Adrenal gland (tissue), 19 donors: ENCODE measurements around the gene WDFY4. TPM values are rescaled to one million over a fixed set of nuclear protein-coding genes. Genes with fewer than 3 reads are reported as not detected.

Source experiments
- DNase-seq, 7 donors: peaks; one replicate each; pipeline ENCODE4 v3.0.0-alpha.2; 2019 to 2020
- H3K27ac ChIP-seq, 5 donors: fragments of 200-600 bp; sonication (generic) in 4 of 5; 1 replicate in 3 of 5; 2 replicates in 2 of 5; pipeline versions ENCODE4 v1.5.1 to v1.8.0; 2016 to 2020; ENCODE audit warnings: mild to moderate bottlenecking in 1 of 5
- H3K27me3 ChIP-seq: fragments of 200-600 bp; 2 replicates; pipeline ENCODE4 v1.8.0; 2021
- H3K36me3 ChIP-seq, 2 donors: fragments of 200-600 bp; replicated peaks in 1 of 2; 1 replicate in 1 of 2; 2 replicates in 1 of 2; pipeline versions ENCODE4 v1.5.1 to v1.8.0; 2018 to 2022
- H3K4me1 ChIP-seq, 2 donors: fragments of 200-600 bp; replicated peaks in 1 of 2; 1 replicate in 1 of 2; 2 replicates in 1 of 2; pipeline versions ENCODE4 v1.5.1 to v1.8.0; 2018 to 2021
- H3K4me3 ChIP-seq, 4 donors: fragments of 200-600 bp; sonication (generic) in 3 of 4; one replicate each; pipeline ENCODE4 v1.5.1; 2016 to 2018
- H3K9me3 ChIP-seq, 3 donors: fragments of 200-600 bp; sonication (generic) in 1 of 3; replicated peaks in 1 of 3; 1 replicate in 2 of 3; 2 replicates in 1 of 3; pipeline versions ENCODE4 v1.5.1 to v1.8.0; 2016 to 2021
- POLR2A ChIP-seq, 2 donors: fragments of 450-650 bp; IDR thresholded peaks; one replicate each; pipeline ENCODE4 v1.6.1; 2017; ENCODE audit warnings: antibody characterized with exemption in 2 of 2, mild to moderate bottlenecking in 2 of 2, moderate library complexity in 1 of 2
- WGBS, 4 donors: extraction: QIAGEN DNeasy Blood & Tissue Kit in 2 of 4; methylation state at CpG; one replicate each; pipeline versions ENCODE4 v1.1.5 to v1.1.7; 2013 to 2017; 5-methylcytosine and 5-hydroxymethylcytosine counted together
- intact Hi-C, 2 donors: fragments of 100-400 bp; cut with DNase I; formaldehyde crosslinking; loops; one replicate each; pipeline versions ENCODE4 v1.14.1 to v1.15.0; 2022 to 2023
- long read RNA-seq, 10 donors: library from polyadenylated mRNA in 3 of 10; unstranded in 2 of 10; stranded (forward) in 1 of 10; transcript quantifications; one replicate each; pipeline ENCODE4 v2.0.0 and lab custom pipeline, GENCODE V29; 2021 to 2026
- polyA plus RNA-seq, 3 donors: library from polyadenylated mRNA; stranded (reverse); fragments of 200-250 nt in 2 of 3; fragments of 350-450 nt in 1 of 3; fragmentation: Illumina TruSeq in 1 of 3; extraction: RNeasy Lipid Tissue Mini Kit (QIAGEN cat#74804) in 1 of 3; gene quantifications; one replicate each; pipeline ENCODE4 v1.2.3, GENCODE V29; 2013 to 2014
- total RNA-seq, 9 donors: library from RNA; depleted of rRNA in 4 of 9; stranded (reverse); fragments of >200 nt in 4 of 9; fragments of 120-200 nt in 1 of 9; fragmentation: NEBNext Ultra II Directional in 1 of 9; extraction: Animal tissue kit (Norgen Biotek cat#: 25700) in 1 of 9; gene quantifications; one replicate each; pipeline versions ENCODE4 v1.1.0 to v1.2.4, GENCODE V29; 2013 to 2023
- TF ChIP-seq, protein P1 (sequence below), 6 experiments: fragments of 450-650 bp in 4 of 6; fragments of 200-600 bp in 2 of 6; sonication (generic) in 1 of 6; IDR thresholded peaks; 1 replicate in 5 of 6; 2 replicates in 1 of 6; pipeline versions ENCODE4 v1.5.1 to v1.8.0; 2016 to 2021; ENCODE audit warnings: antibody characterized with exemption in 6 of 6, mild to moderate bottlenecking in 2 of 6, moderate library complexity in 1 of 6
- donor health status: healthy with polysubstance abuse.
- donor health status: Bipolar disorder and iron deficiency.
- donor health status: DM: yes; HTN: yes; CAD: no.
- donor health status: DM: no; HTN: no; CAD: no.
- donor health status: DM: no; HTN: no; CAD: no.
- donor health status: DM: yes; HTN: yes; CAD: no.

WDFY4 gene
- total RNA-seq (1 to 10 TPM in 8 of 9 donors, under 1 TPM in 1; 0.61 to 9.9 (median 7.0) TPM), polyA plus RNA-seq (1 to 10 TPM in 2 of 3 donors, under 1 TPM in 1; 0.92 to 4.1 (median 2.1) TPM)
- long read RNA-seq, donor 1 = 0 reads
- long read RNA-seq, donor 2 = 0 reads
- long read RNA-seq, donor 3 = 0 reads
- long read RNA-seq, donor 4, partial matches to known transcripts = 1 of 1 reads
- long read RNA-seq, donor 4, other reads (novel, unspliced or antisense) = 0 of 1 reads
- long read RNA-seq, donor 5 = 0 reads
- long read RNA-seq, donor 6, partial matches to known transcripts = 0 of 2 reads
- long read RNA-seq, donor 6, other reads (novel, unspliced or antisense) = 2 of 2 reads
- long read RNA-seq, donor 7 = 0 reads
- long read RNA-seq, donor 8 = 0 reads
- long read RNA-seq, donor 9 = 0 reads
- long read RNA-seq, donor 10 = 0 reads

DNA sequence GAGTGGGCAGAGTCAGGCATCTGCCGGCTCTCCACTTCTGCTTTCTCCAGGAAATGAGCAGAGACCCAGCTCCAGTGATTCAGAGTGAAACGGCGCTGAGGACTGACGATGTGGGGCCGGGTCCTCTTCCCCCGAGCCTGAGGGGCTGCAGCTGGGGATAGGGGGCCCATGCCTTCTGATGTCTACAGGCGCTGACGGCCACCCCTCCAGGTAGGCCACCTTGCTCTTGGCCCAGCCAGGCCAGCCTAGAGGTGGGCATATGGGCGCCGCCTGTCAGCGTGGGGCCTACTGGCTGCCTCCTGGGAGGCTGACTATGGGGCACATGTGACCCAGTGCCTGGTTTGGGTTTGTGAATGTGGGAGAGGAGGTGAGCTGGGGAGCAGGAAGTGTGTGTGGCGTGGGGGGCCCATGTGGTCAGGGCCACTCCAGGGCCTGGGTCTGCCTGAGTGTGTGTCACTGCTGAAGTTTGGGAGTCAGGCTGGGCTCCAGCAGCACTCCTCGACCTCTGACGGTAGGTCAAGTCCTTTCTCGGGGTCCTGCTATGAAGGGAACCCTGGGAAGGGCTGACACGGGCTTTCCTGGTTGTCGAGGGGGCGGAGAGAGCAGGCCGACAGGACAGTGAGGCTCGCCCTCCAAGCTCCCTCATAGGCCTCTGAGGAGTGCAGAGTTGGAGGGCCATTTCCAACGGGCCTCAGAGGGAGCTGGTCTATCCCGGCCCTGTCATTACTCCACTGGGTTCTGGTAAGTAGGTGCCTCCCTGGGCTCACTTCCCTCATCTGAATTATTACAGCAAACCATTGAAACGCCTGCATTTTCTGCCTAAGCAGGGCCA is at the start of gene WDFY4:
Gene WDFY4 (plus strand): TSS at position 82 of the 832 bp plus-strand sequence. CDS start 24,860 bp downstream, outside the sequence.
- peak within 1 kb of the TSS in 4 of 5 donors; percentile 43 to 88 (median 64) for H3K27ac ChIP-seq
- peak in 4 of 7 donors; percentile 18 to 36 (median 26) for DNase-seq
- H3K36me3 ChIP-seq = no peaks in the 10 kb centered on the region
- TF ChIP-seq, protein P1, sequence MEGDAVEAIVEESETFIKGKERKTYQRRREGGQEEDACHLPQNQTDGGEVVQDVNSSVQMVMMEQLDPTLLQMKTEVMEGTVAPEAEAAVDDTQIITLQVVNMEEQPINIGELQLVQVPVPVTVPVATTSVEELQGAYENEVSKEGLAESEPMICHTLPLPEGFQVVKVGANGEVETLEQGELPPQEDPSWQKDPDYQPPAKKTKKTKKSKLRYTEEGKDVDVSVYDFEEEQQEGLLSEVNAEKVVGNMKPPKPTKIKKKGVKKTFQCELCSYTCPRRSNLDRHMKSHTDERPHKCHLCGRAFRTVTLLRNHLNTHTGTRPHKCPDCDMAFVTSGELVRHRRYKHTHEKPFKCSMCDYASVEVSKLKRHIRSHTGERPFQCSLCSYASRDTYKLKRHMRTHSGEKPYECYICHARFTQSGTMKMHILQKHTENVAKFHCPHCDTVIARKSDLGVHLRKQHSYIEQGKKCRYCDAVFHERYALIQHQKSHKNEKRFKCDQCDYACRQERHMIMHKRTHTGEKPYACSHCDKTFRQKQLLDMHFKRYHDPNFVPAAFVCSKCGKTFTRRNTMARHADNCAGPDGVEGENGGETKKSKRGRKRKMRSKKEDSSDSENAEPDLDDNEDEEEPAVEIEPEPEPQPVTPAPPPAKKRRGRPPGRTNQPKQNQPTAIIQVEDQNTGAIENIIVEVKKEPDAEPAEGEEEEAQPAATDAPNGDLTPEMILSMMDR (IDR thresholded peaks at IDR 0.05) = no peak
- no peak for TF ChIP-seq POLR2A (IDR thresholded peaks at IDR 0.05)
- no peaks in the 10 kb centered on the region for H3K4me1 ChIP-seq
- peak within 1 kb of the TSS in 1 of 4 donors; percentile 41 for H3K4me3 ChIP-seq
- intact Hi-C loops = no loop called here
- WGBS, 4 donors = 66 to 75% (median 71%) methylated on average over 13 to 23 of the region's 23 CpGs
- no peaks in the 10 kb centered on the region for H3K27me3 ChIP-seq
- H3K9me3 ChIP-seq = no peaks in the 10 kb centered on the region

DNA sequence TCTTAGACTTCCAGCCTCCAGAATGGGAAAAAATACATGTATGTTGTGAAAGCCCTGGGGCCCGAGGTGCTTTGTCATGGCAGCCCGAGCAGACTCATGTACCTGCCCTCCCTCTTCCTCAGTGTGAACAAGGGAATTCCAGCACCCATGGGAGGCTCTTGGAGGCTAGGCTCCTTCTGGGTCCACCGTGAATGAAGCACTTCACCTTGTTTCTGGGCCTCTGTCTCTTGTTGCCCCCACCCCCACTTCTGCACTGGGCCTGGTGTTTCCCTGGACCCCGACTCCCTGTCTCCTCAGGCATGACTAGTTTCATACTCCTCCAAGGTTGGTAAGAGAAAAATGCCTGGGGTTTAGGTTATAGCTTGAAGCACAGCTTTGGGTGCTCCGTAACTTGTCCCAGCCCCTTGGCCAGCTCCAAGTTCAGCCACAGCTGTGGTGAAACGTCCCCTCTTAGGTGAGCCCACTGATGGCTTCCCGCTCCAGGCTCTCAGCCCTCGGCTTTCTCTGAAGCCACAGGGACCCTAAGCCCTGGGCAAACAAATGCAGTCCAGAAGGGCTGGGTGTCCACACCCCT is 49.6 kb upstream of the WDFY4 start:
- intact Hi-C loops = no loop called here
- H3K27ac ChIP-seq = peak overlapping the region in 2 of 5 donors; percentile 12 to 75
- no peak overlapping the region for H3K4me3 ChIP-seq
- no peaks in the 10 kb centered on the region for H3K27me3 ChIP-seq
- peaks cover 0 to 4% of the 10 kb centered on the region in 2 donors for H3K4me1 ChIP-seq
- no peaks in the 10 kb centered on the region for H3K9me3 ChIP-seq
- 79 to 89% (median 83%) methylated on average over 7 to 8 of the region's 8 CpGs for WGBS, 4 donors
- DNase-seq = no peak
- TF ChIP-seq POLR2A (IDR thresholded peaks at IDR 0.05) = no peak
- TF ChIP-seq, protein P1 (IDR thresholded peaks at IDR 0.05) = no peak
- no peaks in the 10 kb centered on the region for H3K36me3 ChIP-seq

DNA sequence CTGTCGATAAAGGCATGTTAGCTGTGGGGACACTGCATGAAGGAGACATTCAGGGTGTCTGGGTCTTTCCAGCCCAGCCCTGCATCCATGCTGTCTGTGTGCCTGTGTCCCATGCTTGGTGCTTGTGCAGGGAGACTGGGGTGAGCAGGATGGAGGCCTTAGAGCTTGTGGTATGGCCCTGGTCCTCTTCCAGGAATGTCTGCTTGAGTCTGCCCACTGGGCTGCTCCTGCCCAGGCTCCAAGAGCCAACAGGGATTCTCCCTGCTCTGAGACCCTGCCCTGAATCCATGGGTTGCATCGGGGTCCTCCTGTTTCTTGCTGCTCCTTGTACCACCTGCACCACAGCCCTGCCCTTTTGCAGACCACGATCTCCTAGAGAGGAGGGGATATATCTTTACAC is 48.4 kb upstream of the WDFY4 start:
- H3K27ac ChIP-seq = no peak overlapping the region
- H3K4me3 ChIP-seq = no peak overlapping the region
- peaks cover 0 to 4% of the 10 kb centered on the region in 2 donors for H3K4me1 ChIP-seq
- intact Hi-C loops = no loop called here
- DNase-seq = no peak
- no peaks in the 10 kb centered on the region for H3K36me3 ChIP-seq
- WGBS, 4 donors = 25 to 84% (median 60%) methylated on average over 1 to 3 of the region's 3 CpGs
- no peak for TF ChIP-seq POLR2A (IDR thresholded peaks at IDR 0.05)
- TF ChIP-seq, protein P1 (IDR thresholded peaks at IDR 0.05) = no peak
- H3K9me3 ChIP-seq = no peaks in the 10 kb centered on the region
- no peaks in the 10 kb centered on the region for H3K27me3 ChIP-seq

DNA sequence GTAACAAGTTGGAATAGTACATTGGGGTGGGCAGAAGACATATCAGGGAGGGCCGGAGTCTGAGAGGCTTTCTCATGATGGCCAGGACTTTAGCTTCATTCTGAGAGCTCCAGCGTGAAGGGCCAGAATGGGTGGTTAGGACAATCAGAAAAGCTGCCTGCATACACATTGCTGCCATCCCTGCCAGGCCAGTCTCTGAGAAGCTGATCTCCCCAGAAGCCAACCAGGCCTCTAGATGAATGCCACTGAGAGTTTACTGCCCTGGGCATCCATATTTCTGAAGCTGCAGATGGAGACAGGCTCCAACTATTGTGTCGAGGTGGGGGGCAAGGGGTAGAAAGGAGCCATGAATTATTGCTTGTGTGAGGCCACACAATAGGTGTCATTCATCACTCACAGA is 47.8 kb upstream of the WDFY4 start:
- Histone ChIP-seq H3K27me3 (no peaks in the 10 kb centered on the region), H3K4me3 (no peak overlapping the region), H3K4me1 (peaks cover 0 to 4% of the 10 kb centered on the region in 2 donors), H3K27ac (no peak overlapping the region), H3K36me3 (no peaks in the 10 kb centered on the region), H3K9me3 (no peaks in the 10 kb centered on the region)
- no peak for DNase-seq
- TF ChIP-seq POLR2A (IDR thresholded peaks at IDR 0.05) = no peak
- TF ChIP-seq, protein P1 (IDR thresholded peaks at IDR 0.05) = no peak
- intact Hi-C loops = no loop called here
- 67 to 85% (median 77%) methylated on average over 3 of the region's 3 CpGs for WGBS, 4 donors
